Stimulated activated memory B cell treated with anti-CD40 and anti-IgM and Interleukin-4, amounts not matched to agents 10 μg/mL and 1 μg/mL and 100 μg/mL, for 72 hours (primary cell): ENCODE results near the gene ACSS3.

Source experiments
- ATAC-seq: fragments of 150-1000 bp; cut with Tn5 transposase; 2 replicates; pipeline ENCODE4 v1.10.0; 2021
- H3K27ac Mint-ChIP-seq: one replicate; pipeline ENCODE4 v1.8.0; 2022; ENCODE audit warnings: mild to moderate bottlenecking, mixed read lengths
- H3K27me3 Mint-ChIP-seq: one replicate; pipeline ENCODE4 v1.8.0; 2022; ENCODE audit warnings: mixed read lengths
- H3K36me3 Mint-ChIP-seq: one replicate; pipeline ENCODE4 v1.8.0; 2022; ENCODE audit warnings: mixed read lengths
- H3K4me1 Mint-ChIP-seq: one replicate; pipeline ENCODE4 v1.8.0; 2022; ENCODE audit warnings: mixed read lengths
- H3K4me3 Mint-ChIP-seq: one replicate; pipeline ENCODE4 v1.8.0; 2022; ENCODE audit warnings: mild to moderate bottlenecking, moderate library complexity, mixed read lengths
- H3K9me3 Mint-ChIP-seq: one replicate; pipeline ENCODE4 v1.8.0; 2022; ENCODE audit warnings: mixed read lengths

Gene ACSS3

DNA sequence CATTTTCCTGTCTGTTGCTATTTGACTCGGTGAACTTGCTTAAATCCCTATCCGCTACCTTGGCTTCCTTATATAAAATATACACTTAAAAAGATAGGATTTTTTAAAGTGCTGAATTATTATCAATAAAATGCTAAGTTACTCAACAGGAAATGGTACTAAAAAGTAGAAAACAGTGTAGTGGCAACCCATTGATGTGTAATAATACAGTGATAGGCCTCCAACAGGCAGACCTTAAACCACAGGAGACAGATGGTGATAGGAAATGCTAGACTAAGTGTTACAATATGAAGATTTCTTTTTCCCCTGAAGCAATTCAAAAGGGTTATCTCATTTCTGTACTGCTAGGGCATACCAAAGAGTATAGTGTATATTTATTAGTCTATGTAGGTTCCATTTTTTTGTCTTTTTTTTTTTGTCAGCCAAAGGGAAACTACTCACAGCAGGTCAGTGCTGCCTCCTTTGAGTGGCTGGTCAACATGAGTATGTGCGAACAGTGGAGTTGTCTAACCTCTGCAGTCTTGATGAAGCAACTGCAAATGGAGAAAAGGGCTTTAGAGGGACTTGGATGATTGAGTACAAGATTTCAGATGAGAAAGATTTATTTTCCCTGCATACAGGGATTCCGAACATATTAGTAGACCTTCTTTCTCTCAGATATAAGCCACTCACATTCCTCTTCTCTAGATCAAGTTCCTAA lies 183.8 kb downstream of the ACSS3 start:
- H3K27me3 Mint-ChIP-seq, result no peaks in the 10 kb centered on the region

DNA sequence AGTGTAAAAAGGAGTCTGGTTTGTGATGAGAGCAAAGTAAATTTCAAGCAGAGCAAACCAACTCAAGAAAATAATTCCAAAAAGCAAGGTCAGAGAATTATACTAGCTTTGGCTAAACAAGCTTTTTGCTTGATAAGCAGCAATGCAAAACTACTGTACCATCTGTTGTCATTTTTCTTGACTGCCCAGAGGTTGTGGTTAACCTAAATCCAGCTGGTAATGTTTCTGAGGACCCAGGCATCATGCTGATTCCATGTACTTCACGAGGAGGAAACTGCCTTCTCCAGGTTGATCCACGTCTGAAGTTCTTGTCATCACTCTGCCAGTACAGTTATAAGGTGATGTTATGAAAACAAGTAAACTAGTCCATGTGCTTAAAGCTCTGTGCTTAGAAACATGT lies 185.2 kb downstream of the ACSS3 start:
- no peaks in the 10 kb centered on the region for H3K27me3 Mint-ChIP-seq
- ATAC-seq, result no peak

More for the DNA sequence above, 183.8 kb downstream of the ACSS3 start:
- no peaks in the 10 kb centered on the region for H3K9me3 Mint-ChIP-seq
- no peak overlapping the region for H3K4me3 Mint-ChIP-seq
- no peak for ATAC-seq
- H3K4me1 Mint-ChIP-seq, result no peaks in the 10 kb centered on the region
- H3K36me3 Mint-ChIP-seq, result no peaks in the 10 kb centered on the region
- no peak overlapping the region for H3K27ac Mint-ChIP-seq

DNA sequence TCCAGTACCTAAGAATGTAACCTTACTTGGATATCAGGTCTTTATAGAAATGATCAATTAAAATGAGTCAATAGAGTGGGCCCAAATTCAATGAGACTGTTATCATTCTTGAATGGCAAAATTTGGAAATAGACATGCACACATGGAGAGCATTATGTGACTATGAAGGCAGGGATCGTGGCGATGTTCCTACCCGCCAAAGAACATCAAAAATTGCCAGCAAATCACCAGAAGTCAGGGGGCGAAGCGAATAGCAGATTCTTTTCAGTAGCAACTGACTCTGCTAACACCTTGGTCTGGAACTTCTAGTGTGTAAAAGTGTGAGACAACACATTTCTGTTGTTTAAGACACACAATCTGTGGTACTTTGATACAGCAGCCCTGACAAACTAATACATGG lies 192.5 kb downstream of the ACSS3 start:
- no peak for ATAC-seq
- no peaks in the 10 kb centered on the region for H3K9me3 Mint-ChIP-seq
- no peak overlapping the region for H3K4me3 Mint-ChIP-seq
- no peaks in the 10 kb centered on the region for H3K4me1 Mint-ChIP-seq
- H3K27ac Mint-ChIP-seq, result no peak overlapping the region
- H3K27me3 Mint-ChIP-seq, result no peaks in the 10 kb centered on the region
- H3K36me3 Mint-ChIP-seq, result no peaks in the 10 kb centered on the region

More for the DNA sequence above, 185.2 kb downstream of the ACSS3 start:
- no peaks in the 10 kb centered on the region for H3K4me1 Mint-ChIP-seq
- H3K9me3 Mint-ChIP-seq, result no peaks in the 10 kb centered on the region
- no peak overlapping the region for H3K27ac Mint-ChIP-seq
- H3K36me3 Mint-ChIP-seq, result no peaks in the 10 kb centered on the region
- H3K4me3 Mint-ChIP-seq, result no peak overlapping the region

DNA sequence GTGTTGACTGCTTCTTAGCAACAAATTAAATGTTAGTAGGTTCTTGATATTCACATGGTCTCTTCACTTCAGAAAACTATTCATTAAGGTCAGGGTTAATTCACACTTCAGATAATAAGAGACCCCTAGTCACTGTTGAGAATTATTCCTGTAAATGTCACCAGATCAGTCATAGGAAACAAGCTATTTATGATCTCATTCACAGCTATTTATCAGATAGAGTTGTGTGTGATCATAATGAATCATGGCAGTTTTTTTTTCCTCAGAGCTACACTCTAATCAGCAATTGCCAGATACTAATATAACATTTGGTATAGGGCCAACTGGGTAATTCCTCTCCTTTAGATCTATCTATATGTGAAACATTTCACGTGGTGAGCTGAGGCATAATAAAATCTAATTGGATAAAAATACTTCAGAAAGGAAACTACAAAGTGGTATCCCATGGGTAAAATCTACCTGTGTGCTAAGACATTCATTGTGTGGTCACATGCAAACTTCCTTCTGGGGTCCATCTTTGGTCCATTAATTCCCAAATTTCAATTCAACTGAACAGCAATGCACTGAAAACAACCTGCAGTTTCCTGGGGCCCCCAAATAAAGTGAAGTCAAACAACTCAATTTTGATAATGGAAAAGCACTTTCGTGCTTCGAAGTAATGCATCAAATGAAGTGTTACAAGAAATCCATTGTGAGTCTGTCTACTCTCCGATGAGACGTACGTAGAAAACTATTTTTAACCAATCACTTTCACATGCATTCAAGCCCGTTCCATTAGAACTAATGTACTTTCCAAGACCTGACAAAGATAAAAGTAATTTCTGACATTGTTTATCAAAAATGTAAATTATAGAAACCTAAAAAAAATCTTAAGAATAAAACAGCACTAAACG lies 197.0 kb downstream of the ACSS3 start:
- Mint-ChIP-seq H3K27ac (no peak overlapping the region), H3K36me3 (no peaks in the 10 kb centered on the region), H3K4me1 (no peaks in the 10 kb centered on the region), H3K9me3 (no peaks in the 10 kb centered on the region), H3K27me3 (no peaks in the 10 kb centered on the region), H3K4me3 (no peak overlapping the region)
- ATAC-seq, result no peak

DNA sequence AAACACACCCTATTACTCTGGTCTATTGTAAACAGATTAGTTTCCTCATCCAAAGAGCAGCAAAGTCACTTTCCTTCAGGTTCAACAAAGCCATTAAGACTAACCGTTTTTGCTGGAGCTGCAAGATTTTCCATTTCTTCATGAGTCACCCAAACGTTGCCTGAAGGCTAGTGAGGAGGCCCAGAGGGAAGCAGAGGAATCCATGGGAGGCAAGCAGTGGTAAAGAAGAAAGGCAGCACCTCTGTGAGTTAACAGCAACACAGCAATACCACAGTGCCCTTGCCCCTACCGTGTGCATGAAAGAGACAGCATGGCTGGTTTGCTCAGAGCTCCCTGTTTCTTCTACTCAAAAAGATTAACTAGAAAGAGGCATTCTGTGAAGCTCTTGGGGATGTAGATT lies 206.3 kb downstream of the ACSS3 start:
- no peaks in the 10 kb centered on the region for H3K27me3 Mint-ChIP-seq
- H3K4me1 Mint-ChIP-seq, result no peaks in the 10 kb centered on the region
- no peak overlapping the region for H3K27ac Mint-ChIP-seq
- H3K9me3 Mint-ChIP-seq, result no peaks in the 10 kb centered on the region
- H3K36me3 Mint-ChIP-seq, result no peaks in the 10 kb centered on the region
- H3K4me3 Mint-ChIP-seq, result no peak overlapping the region
- ATAC-seq, result no peak

DNA sequence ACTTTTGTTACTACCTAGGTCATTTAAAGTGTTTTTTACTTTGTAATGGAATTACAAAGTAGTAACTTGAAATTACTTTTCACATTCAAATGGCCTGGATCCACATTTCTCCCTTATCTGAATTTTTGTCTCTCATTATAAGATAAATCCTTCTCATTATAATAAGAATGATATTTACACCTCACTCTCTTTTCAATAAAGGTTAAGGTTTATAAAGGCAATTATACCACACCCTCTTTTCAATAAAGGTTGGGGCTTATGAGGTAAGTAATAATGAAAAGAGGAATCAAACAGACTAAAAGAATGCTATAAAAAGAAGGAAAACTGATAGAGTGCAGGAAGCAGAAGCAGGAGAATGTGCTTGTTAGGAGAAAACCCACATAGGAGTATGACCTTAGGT lies 210.8 kb downstream of the ACSS3 start:
- no peaks in the 10 kb centered on the region for H3K4me1 Mint-ChIP-seq
- no peaks in the 10 kb centered on the region for H3K36me3 Mint-ChIP-seq

DNA sequence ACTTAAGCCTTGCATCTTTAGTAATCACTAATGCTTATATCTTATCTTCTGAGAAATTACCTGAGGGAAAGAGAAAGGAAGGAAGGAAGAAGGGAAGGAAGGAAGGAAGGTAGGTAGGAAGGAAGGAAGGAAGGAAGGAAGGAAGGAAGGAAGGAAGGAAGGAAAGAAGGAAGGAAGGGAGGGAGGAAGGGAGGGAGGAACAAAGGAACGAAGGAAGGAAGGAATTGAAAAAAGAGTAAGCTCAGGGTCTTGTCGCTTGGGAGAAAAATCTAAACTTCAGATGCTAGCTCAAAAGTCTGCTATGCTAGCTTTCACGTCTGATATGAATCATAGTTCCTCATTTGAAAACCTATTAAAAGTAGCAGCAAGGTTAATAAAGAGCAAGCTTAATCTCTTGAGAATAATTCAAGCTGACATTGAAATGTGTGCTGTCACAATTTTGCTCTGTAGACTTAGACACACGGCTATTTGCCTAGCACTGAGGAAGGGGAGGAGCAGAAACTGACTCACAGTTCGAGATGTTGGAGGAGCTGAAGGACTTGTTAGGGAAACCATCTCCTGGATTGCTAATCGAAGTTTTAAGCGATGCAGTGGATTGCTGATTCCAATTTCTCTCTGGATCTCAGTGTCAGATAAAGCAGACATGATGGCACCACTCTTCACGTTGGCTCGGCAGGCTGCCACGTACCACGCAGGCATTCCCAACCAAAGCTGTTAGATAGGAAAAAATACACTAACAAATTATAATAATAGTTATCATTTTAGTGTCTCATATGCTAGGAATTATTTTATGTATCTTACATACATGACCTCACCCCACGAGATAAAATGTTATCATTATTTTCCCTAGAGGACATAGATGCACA lies 216.7 kb downstream of the ACSS3 start:
- ATAC-seq, result no peak
- Mint-ChIP-seq H3K36me3 (no peaks in the 10 kb centered on the region), H3K9me3 (peaks cover 3% of the 10 kb centered on the region), H3K27ac (no peak overlapping the region), H3K4me1 (no peaks in the 10 kb centered on the region), H3K27me3 (no peaks in the 10 kb centered on the region), H3K4me3 (no peak overlapping the region)

More for the DNA sequence above, 210.8 kb downstream of the ACSS3 start:
- Mint-ChIP-seq H3K27me3 (no peaks in the 10 kb centered on the region), H3K27ac (no peak overlapping the region), H3K9me3 (no peaks in the 10 kb centered on the region), H3K4me3 (no peak overlapping the region)
- no peak for ATAC-seq

DNA sequence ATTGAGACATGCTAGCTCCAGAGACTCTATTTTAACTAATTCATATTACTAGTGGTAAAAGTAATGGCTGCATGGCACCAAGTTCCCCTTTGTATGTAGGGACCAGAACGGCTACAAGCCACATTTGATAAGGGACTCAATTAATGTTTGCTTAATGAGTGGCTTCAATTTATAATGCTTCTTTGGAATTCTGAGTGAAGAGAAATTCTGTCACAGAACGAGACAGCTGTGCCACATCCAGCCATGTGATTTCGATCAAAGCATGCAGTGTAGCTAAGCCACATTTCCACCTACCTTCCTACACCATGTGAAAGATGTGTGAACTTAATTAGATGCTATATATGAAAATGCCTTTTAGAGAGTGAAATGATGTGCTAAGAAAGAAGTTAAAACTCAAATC lies 217.4 kb downstream of the ACSS3 start:
- no peak overlapping the region for H3K27ac Mint-ChIP-seq
- H3K4me1 Mint-ChIP-seq, result no peaks in the 10 kb centered on the region
- no peaks in the 10 kb centered on the region for H3K27me3 Mint-ChIP-seq
- no peak for ATAC-seq
- no peak overlapping the region for H3K4me3 Mint-ChIP-seq
- H3K36me3 Mint-ChIP-seq, result no peaks in the 10 kb centered on the region
- peaks cover 3% of the 10 kb centered on the region for H3K9me3 Mint-ChIP-seq

DNA sequence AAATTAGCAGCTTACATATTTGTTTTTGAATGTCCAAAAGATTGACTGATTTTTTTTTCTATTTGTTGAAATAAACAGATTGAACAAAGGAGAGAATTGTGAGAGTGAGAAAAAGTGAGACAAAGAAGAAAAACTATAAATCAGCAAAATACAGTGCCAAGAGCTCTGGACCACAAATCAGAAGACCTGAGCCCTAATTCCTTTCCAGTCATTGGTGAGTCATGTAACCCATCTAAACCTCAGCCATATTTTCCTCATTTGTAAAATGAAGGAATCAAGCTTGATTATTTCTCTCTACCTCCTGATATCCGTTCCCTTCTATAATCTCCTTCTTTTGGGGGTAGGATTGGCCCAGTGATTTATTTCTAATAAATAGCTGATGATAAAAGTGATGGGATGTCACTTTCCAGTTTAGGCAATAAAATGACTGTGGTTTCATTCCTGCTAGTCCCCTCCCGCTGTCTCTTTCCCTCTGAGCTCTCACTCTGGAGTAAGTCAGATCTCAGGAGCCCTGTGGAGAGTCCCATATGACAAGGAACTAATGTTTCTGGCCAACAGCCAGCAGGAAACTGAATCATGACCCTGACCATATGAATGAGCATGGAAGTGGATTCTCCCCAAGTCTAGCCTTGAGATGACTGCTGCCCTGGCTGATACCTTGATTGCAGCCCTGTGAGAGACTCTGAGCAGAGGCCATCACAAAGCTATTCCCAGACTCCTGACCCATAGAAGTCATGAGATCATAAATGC lies 218.9 kb downstream of the ACSS3 start:
- Mint-ChIP-seq H3K4me1 (no peaks in the 10 kb centered on the region), H3K9me3 (peaks cover 8% of the 10 kb centered on the region), H3K4me3 (no peak overlapping the region), H3K27me3 (no peaks in the 10 kb centered on the region), H3K36me3 (no peaks in the 10 kb centered on the region), H3K27ac (no peak overlapping the region)
- ATAC-seq, result peak; percentile 41

DNA sequence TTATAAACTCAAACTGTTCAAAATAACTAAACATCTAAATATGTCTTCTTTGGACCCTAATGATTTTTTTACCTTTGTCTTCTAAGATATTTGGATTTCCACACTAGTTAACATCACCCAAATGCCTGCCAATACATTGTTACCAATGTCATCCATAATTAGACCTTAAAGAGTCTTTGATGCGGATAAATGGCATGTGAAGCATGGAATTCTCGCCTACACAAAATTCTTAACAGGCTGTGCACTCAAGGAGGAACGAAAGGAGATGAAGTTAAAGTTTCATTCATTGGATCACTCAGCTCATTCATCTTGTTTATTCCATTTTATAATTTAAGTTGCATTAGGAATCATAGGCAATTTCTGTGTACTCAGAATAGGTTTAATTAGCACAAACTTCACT lies 219.7 kb downstream of the ACSS3 start:
- H3K27ac Mint-ChIP-seq, result no peak overlapping the region
- no peaks in the 10 kb centered on the region for H3K27me3 Mint-ChIP-seq
- peaks cover 8% of the 10 kb centered on the region for H3K9me3 Mint-ChIP-seq
- no peak for ATAC-seq
- H3K36me3 Mint-ChIP-seq, result no peaks in the 10 kb centered on the region
- H3K4me1 Mint-ChIP-seq, result no peaks in the 10 kb centered on the region
- no peak overlapping the region for H3K4me3 Mint-ChIP-seq

DNA sequence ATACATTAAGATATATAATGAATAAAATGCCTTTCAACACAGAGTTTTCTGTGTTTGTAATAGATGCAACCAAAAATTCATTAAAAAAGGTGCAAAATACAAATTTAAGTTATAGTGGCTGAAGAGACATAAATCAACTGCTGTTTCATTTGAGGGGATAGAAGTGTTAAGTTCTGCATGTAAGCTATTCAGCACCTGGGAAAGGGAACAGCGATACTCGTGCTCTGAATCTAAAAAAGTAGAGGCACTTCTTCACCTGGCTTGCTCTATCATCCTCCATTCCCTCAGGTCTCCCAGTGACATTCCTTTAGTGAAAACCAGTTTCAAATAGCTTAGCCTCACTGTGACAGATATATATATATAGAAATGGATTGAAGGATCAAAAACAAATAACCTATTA lies 222.6 kb downstream of the ACSS3 start:
- Mint-ChIP-seq H3K4me1 (no peaks in the 10 kb centered on the region), H3K4me3 (no peak overlapping the region), H3K9me3 (peaks cover 12% of the 10 kb centered on the region), H3K36me3 (no peaks in the 10 kb centered on the region), H3K27me3 (no peaks in the 10 kb centered on the region), H3K27ac (no peak overlapping the region)
- ATAC-seq, result no peak

DNA sequence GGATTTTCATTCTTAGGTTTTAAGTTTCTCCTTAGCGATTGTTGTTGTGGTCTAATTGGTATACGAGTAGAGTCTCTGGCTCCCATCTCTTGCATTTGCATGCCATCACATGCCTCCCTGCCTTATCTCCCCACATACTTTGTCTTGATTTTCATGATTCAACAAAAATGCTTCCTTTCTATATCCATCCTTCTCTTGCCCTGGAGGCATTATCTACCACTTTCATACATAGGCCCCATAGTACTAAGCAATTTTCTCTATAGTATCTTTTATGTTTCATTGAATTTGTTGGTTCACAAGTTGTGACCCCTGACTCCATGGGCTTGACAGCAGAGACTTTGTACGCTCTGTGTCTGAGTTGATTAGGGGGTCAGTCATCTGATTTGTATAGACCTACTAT lies 226.1 kb downstream of the ACSS3 start:
- Mint-ChIP-seq H3K36me3 (no peaks in the 10 kb centered on the region), H3K4me3 (no peak overlapping the region), H3K27me3 (no peaks in the 10 kb centered on the region), H3K27ac (no peak overlapping the region), H3K4me1 (no peaks in the 10 kb centered on the region), H3K9me3 (peaks cover 12% of the 10 kb centered on the region)
- no peak for ATAC-seq
